Activated naive CD4-positive, alpha-beta T cell (primary cell): ENCODE measurements around the gene GIPC1.

Experiments
- DNase-seq, 4 experiments: peaks; one replicate each; lab custom pipeline; 2025; lab: John Stamatoyannopoulos, UW

The GIPC1 gene

DNA sequence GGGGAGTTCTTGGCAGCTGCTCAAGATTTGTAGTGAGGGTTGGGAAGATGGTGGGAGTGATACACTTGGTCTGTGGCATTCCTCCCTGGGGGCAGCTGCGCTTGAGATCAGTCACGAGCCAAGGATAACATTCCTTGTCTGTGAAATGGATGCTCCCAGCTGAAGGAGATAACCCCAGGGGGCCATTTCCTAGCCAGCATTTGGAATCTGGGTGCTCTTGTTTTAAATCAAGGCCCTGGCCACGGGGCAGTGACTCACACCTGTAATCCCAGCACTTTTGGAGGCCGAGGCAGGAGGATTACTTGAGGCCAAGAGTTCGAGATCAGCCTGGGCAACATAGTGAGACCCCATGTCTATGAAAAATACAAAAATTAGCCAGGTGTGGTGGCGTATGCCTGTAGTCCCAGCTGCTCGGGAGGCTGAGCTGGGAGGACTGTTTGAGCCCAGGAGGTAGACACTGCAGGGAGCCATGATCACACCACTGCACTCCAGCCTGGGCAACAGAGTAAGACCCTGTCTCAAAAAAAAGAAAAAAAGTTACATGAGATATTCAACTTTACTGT lies 58.3 kb downstream of the GIPC1 start:
- DNase-seq, result no peak

DNA sequence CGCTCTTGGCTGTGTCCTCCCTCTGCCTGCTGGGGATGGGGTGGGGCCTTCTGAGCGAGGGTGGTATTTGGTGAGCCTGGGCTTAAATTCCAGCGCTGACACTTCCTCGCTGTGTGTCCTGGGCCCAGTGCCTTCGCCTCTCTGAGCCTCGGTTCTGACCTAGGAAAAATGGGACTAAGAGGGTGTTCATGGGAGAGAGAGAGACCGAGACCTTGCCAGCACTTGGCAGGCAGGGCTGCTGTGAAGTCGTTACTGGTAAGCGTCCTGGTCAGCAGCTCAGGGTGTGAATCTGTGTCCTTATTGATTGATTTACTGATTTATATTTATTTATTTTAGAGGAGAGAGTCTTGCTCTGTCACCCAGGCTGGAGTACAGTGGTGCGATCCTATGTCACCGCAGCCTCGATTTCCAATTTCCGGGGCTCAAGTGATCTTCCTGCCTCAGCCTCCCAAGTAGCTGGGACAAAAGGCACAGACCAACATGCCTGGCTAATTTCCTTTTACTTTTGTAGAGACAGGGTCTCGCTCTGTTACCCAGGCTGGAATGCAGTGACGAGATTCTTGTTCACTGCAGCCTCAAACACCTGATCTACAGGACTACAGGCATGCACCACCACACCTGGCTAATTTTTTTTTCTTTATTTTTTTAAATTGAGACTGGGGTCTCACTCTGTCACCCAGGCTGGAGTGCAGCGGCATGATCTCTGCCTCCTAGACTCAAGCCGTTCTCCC lies 60.4 kb downstream of the GIPC1 start:
- DNase-seq, result no peak

DNA sequence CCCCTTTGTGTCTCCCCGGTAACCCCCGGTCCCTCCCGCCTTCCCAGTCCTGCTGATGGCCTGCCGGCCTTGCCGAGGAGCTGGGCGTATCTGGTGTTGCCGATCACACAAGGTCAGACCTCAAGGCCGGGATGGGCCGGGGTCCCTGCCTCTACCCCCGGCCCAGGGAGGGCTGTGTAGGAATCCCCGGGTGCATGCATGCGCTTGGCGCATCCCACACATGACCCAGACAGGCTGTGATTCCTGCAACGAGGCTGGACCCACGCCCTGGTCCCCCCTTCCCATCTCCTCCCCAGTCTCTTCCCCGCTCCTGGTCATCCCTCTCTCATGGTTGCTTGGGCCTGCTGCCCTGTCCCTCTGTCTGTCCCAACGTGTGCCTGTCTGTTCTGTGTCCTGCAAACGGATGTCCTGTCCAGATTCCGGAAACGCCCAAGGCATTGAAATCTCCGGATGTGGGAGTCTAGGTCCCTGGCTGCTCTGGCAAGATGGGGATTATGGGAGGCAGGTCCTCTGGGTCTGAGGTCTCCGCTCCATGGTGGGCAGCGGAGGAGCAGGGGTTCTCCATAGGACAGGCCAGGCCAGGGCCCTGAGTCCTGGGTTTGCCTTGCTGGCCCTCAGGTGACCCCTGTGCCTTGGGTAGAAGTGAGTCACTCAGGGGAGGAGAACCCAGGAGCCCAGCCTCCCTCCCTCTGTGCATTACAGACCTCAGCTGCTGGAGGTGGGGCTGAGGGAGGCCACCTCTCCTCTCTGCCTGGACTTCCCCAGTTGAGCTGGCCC lies 61.2 kb downstream of the GIPC1 start:
- no peak for DNase-seq

DNA sequence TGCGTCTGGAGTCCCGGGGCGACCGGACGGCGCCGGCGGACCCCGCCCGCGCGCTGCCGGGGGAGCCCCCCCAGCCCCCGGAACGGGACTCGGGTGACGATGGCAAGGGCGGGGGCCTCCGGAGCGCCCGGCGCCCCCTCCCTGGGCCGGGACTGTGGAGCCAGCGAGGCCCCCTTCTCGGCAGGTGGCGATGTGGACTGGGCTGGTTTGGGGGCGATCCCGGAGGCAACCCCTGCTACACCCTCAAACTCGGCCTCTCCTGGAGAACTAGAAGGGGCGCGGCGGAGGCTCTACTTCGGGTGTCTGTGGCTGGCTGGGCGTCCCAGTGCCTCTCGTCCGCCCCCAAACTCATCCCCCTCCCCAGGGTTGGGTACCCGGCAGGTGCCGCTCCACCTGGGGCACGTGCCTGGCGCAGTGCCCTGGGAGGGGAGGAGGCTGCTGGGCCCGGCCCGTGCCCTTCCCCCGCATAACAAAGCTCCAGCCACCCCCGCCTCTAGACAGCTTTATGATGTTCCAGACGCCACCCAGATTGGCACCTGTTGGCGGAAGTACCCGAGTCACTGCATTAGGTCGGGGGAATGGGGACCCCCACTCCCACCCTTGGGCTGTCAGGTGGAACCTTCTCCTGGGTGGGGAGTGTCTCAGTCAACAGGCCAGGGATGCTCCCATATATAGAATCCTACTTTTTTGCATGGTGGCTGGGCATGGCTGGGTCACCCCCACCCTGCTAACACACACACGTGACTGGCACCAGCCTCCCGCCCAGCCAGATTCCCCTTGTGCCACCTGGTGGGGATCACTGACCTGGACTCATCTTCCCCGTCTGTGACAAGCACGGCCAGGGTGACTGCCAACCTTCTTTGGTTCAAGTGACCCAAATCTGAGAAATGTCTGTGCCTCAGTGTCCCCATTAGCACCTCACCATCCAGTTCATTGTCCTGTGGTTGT lies 62.1 kb downstream of the GIPC1 start:
- DNase-seq, result peak in 2 of 4 experiments; percentile 24 to 46

DNA sequence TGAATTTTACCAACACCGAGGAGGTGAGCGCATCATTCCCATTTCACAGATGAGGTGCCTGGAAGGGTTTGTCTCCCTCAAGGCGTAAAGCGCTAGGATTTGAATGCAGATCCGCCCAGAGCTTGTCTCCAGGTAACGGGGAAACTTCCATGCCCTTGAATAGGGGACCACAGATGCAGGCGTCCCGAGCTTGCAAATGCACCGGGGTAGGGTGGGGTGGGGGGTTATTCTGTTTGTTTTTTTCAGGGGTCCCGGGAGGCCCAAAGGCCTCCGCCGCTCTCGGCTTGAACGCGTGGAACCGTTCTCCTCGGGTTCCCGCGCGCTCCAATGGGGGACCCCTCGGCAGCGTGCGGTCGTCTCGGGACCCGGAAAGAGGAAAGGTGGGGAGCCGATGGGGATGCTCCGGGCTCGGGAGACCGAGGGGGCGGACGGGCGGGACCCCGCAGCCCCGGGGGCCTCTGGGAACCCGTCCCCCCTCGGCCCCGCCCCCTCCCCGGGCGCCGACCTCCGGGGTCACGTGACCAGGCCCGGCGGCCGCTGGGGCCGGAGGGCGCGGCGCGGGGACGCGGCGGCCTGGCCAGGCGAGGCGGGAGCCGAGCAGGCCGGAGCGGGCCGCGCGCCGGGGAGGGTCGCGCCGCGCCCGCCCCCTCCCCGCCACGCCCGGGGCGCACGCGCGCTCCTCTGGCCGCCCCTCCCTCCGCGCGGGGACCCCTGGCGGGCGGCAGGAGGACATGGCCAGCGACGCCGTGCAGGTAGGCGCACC lies 63.0 kb downstream of the GIPC1 start, which contains the start of gene PKN1:
Gene PKN1, plus strand, starts transcription at position 516 of the 763 bp plus-strand sequence. Its CDS starts 216 bp downstream, at position 732.
- peak in 1 of 4 experiments; percentile 44 for DNase-seq

DNA sequence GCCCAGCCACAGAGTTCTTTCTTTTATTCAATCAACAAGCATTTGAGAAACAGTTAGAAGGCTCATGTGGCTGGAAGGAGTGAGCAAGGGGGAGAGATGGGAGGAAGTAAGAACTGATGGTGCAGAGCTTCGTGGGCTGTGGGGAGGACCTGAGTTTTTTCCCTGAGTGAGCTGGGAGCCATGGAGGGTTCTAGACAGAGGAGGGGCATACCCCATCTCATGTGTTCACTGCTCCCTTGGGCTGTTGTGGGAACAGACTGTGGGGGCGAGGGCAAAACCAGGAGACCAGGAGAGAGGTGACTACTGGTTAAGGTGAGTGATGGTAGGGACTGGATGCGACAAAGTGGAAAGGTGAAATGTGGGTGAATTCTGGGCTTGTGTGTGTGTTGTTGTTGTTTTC lies 65.2 kb downstream of the GIPC1 start:
- DNase-seq, result no peak

DNA sequence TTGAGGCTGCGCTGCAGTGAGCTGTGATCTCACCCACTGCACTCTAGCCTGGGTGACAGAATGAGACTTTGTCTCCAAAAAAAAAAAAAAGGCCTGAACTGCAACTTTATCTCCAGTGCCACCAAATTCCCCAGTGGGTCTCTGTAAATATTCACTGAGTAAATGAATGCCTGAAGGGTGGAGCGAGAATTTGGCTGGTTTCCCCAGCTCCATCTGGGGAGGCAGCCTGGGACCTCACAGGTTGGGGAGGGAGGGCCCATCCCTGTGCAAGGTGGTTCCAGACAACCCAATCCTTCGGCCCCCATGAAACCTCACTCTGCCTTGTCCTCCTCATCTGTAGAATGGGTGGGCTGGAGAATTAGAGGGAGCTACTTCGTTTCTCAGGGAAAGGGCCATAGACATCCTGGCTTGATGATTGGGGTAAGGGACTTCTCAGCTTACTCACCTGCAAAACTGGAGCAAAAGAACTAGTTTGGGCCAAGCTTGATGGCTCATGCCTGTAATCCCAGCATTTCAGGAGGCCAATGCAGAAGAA lies 67.0 kb downstream of the GIPC1 start:
- no peak for DNase-seq
